ENCODE measurements around the gene TGM3.

Gene TGM3

DNA sequence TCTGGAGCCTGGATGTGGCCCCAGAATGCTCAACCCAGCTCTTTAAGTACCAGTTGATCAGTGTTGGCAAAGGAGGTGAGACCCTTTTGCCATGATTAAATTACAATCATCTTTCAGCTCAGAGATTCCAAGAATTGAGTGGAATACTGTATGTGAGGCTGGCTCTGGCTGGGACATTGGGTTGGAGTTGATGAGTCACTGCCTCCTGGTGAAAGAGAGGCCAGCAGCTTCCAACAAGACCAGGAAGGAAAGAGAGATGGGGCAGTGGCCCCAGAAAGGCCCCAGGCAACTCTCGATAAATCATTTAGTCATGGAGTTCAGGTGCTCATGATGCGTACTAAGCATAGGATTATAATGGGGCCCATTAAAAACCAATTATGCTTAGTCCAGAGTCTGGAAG is 87.0 kb downstream of the TGM3 start:
- no peaks in the 10 kb centered on the region for H3K79me1 ChIP-seq (ENCODE audit: low read length)
- no peak overlapping the region for H2BK5ac ChIP-seq (ENCODE audit: low read length)
- H2BK120ac ChIP-seq (ENCODE audit: low read depth, low read length), result no peak overlapping the region
- H3K18ac ChIP-seq (ENCODE audit: low read length), result no peak overlapping the region
- no peak overlapping the region for H3K9ac ChIP-seq (ENCODE audit: low read length)
- H4K5ac ChIP-seq (ENCODE audit: low read length), result no peak overlapping the region
- no peaks in the 10 kb centered on the region for H3K4me1 ChIP-seq (ENCODE audit: control insufficient read depth, low read depth, low read length)
- H3K27ac ChIP-seq (ENCODE audit: low read depth, low read length), result no peak overlapping the region
- H3K4me3 ChIP-seq (ENCODE audit: low read length), result no peak overlapping the region
- H3K36me3 ChIP-seq (ENCODE audit: control insufficient read depth, insufficient read depth, low read length), result no peaks in the 10 kb centered on the region
- no peak overlapping the region for H3K4me2 ChIP-seq (ENCODE audit: low read length)
- no peak overlapping the region for H2AK5ac ChIP-seq (ENCODE audit: low read length)
- no peak overlapping the region for H3K4ac ChIP-seq (ENCODE audit: low read depth, low read length)
- H3K23ac ChIP-seq (ENCODE audit: low read length), result no peak overlapping the region
- WGBS (ENCODE audit: extremely low coverage, insufficient coverage, low lambda C conversion rate), result no CpG with 5 or more reads among the region's 2 CpGs
- H4K8ac ChIP-seq (ENCODE audit: low read depth, low read length), result no peak overlapping the region
- H2BK15ac ChIP-seq (replicated peaks; ENCODE audit: low read depth), result no peak overlapping the region
- no peaks in the 10 kb centered on the region for H3K79me2 ChIP-seq (ENCODE audit: control insufficient read depth, insufficient read depth, low read length)
- no peak for DNase-seq
- H3K56ac ChIP-seq (ENCODE audit: low read length), result no peak overlapping the region
- no peaks in the 10 kb centered on the region for H3K27me3 ChIP-seq (ENCODE audit: insufficient read depth, low read length, poor library complexity)

DNA sequence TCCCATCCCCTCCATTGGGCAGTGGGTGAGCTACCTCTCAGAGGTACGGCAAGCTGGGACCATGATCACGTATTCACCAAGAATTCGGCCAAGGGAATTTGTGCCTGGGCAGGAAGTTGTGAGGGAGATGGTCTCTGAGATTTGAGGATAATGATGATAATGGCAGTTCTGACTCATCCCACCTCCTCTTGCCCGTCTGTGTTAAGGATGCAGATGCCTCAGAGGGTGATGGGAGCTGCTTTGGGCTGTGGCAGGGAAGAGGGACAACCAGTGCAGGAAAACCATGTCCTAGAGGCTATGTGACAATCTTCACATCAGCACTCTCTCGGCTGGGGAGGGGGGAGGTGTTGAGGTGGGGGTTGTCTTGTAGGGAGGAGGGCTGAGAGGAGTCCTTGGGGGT is 89.2 kb downstream of the TGM3 start:
- Histone ChIP-seq H3K79me2 (ENCODE audit: control insufficient read depth, insufficient read depth, low read length) (no peaks in the 10 kb centered on the region), H4K5ac (ENCODE audit: low read length) (no peak overlapping the region), H3K4me3 (ENCODE audit: low read length) (no peak overlapping the region), H3K79me1 (ENCODE audit: low read length) (no peaks in the 10 kb centered on the region), H4K8ac (ENCODE audit: low read depth, low read length) (no peak overlapping the region), H3K27ac (ENCODE audit: low read depth, low read length) (no peak overlapping the region), H3K9ac (ENCODE audit: low read length) (no peak overlapping the region), H3K36me3 (ENCODE audit: control insufficient read depth, insufficient read depth, low read length) (no peaks in the 10 kb centered on the region), H3K4me1 (ENCODE audit: control insufficient read depth, low read depth, low read length) (no peaks in the 10 kb centered on the region), H3K4ac (ENCODE audit: low read depth, low read length) (no peak overlapping the region), H2BK5ac (ENCODE audit: low read length) (no peak overlapping the region), H3K23ac (ENCODE audit: low read length) (no peak overlapping the region), H2BK120ac (ENCODE audit: low read depth, low read length) (no peak overlapping the region), H3K18ac (ENCODE audit: low read length) (no peak overlapping the region), H3K4me2 (ENCODE audit: low read length) (no peak overlapping the region), H2BK15ac (replicated peaks; ENCODE audit: low read depth) (no peak overlapping the region), H2AK5ac (ENCODE audit: low read length) (no peak overlapping the region), H3K56ac (ENCODE audit: low read length) (no peak overlapping the region), H3K27me3 (ENCODE audit: insufficient read depth, low read length, poor library complexity) (no peaks in the 10 kb centered on the region)
- WGBS (ENCODE audit: extremely low coverage, insufficient coverage, low lambda C conversion rate), result no CpG with 5 or more reads among the region's 5 CpGs
- DNase-seq, result peak; percentile 69

DNA sequence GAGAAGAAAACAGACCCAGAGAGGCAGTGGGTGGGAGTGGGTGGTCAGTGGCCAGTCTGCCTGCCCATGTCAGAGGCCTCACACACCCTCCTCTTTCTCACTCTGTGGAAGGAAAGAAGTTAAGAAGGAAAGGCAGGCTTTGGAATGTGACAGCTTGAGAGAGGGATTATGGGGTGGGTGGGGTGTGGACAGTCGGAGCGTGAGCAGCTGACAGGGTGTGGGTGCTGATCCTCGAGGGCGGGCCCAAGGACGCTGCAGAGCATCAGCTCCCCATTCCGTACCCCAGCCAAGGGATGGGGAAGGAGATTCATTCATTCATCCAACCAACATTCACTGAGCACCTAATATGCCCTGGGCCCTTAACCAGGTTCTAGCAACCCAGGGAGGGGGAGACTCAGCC is 89.7 kb downstream of the TGM3 start:
- no peaks in the 10 kb centered on the region for H3K4me1 ChIP-seq (ENCODE audit: control insufficient read depth, low read depth, low read length)
- no peak overlapping the region for H2BK5ac ChIP-seq (ENCODE audit: low read length)
- H3K79me1 ChIP-seq (ENCODE audit: low read length), result no peaks in the 10 kb centered on the region
- no peak overlapping the region for H3K27ac ChIP-seq (ENCODE audit: low read depth, low read length)
- no peak overlapping the region for H3K9ac ChIP-seq (ENCODE audit: low read length)
- H3K56ac ChIP-seq (ENCODE audit: low read length), result no peak overlapping the region
- no peak overlapping the region for H3K18ac ChIP-seq (ENCODE audit: low read length)
- H4K8ac ChIP-seq (ENCODE audit: low read depth, low read length), result no peak overlapping the region
- no peak overlapping the region for H3K4ac ChIP-seq (ENCODE audit: low read depth, low read length)
- no CpG with 5 or more reads among the region's 6 CpGs for WGBS (ENCODE audit: extremely low coverage, insufficient coverage, low lambda C conversion rate)
- no peak overlapping the region for H2AK5ac ChIP-seq (ENCODE audit: low read length)
- no peaks in the 10 kb centered on the region for H3K27me3 ChIP-seq (ENCODE audit: insufficient read depth, low read length, poor library complexity)
- H3K4me3 ChIP-seq (ENCODE audit: low read length), result no peak overlapping the region
- H3K23ac ChIP-seq (ENCODE audit: low read length), result no peak overlapping the region
- H2BK15ac ChIP-seq (replicated peaks; ENCODE audit: low read depth), result no peak overlapping the region
- no peaks in the 10 kb centered on the region for H3K79me2 ChIP-seq (ENCODE audit: control insufficient read depth, insufficient read depth, low read length)
- no peaks in the 10 kb centered on the region for H3K36me3 ChIP-seq (ENCODE audit: control insufficient read depth, insufficient read depth, low read length)
- no peak overlapping the region for H2BK120ac ChIP-seq (ENCODE audit: low read depth, low read length)
- no peak overlapping the region for H4K5ac ChIP-seq (ENCODE audit: low read length)
- peak; percentile 14 for DNase-seq
- no peak overlapping the region for H3K4me2 ChIP-seq (ENCODE audit: low read length)

DNA sequence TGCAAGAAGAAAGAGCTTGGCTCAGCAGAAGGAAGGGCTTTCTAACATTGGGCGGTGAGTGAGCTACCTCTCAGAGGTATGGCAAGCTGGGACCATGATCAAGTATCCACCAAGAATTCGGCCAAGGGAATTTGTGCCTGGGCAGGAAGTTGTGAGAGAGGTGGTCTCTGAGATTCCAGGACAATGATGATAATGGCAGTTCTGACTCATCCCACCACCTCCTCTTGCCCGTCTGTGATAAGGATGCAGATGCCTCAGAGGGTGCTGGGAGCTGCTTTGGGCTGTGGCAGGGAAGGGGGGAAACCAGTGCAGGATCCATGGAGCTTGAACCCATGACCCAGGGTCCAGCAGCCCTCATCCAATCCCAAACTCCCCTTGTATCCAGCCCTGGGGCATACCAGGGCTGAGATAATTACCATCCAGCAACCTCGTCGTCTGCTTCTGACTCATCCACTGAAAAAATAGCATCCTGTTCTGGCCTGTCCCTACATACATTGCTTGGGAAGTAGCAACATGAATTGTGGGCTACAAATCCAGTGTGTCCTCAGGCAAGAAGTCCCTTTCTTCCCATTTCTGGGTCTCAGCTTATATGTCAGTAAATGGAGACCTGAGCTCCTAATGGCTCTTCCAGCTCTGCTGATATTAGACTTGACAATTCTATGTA is 90.8 kb downstream of the TGM3 start:
- Histone ChIP-seq H2AK5ac (ENCODE audit: low read length) (no peak overlapping the region), H4K8ac (ENCODE audit: low read depth, low read length) (no peak overlapping the region), H3K79me1 (ENCODE audit: low read length) (no peaks in the 10 kb centered on the region), H3K56ac (ENCODE audit: low read length) (no peak overlapping the region), H4K5ac (ENCODE audit: low read length) (no peak overlapping the region), H3K23ac (ENCODE audit: low read length) (no peak overlapping the region), H2BK15ac (replicated peaks; ENCODE audit: low read depth) (no peak overlapping the region), H3K36me3 (ENCODE audit: control insufficient read depth, insufficient read depth, low read length) (no peaks in the 10 kb centered on the region), H3K4ac (ENCODE audit: low read depth, low read length) (no peak overlapping the region), H3K27me3 (ENCODE audit: insufficient read depth, low read length, poor library complexity) (no peaks in the 10 kb centered on the region), H3K4me3 (ENCODE audit: low read length) (no peak overlapping the region), H3K18ac (ENCODE audit: low read length) (no peak overlapping the region), H3K4me1 (ENCODE audit: control insufficient read depth, low read depth, low read length) (no peaks in the 10 kb centered on the region), H3K9ac (ENCODE audit: low read length) (no peak overlapping the region), H2BK5ac (ENCODE audit: low read length) (no peak overlapping the region), H3K79me2 (ENCODE audit: control insufficient read depth, insufficient read depth, low read length) (no peaks in the 10 kb centered on the region), H3K27ac (ENCODE audit: low read depth, low read length) (no peak overlapping the region), H3K4me2 (ENCODE audit: low read length) (no peak overlapping the region), H2BK120ac (ENCODE audit: low read depth, low read length) (no peak overlapping the region)
- WGBS (ENCODE audit: extremely low coverage, insufficient coverage, low lambda C conversion rate), result no CpG with 5 or more reads among the region's 5 CpGs
- peak; percentile 93 for DNase-seq

DNA sequence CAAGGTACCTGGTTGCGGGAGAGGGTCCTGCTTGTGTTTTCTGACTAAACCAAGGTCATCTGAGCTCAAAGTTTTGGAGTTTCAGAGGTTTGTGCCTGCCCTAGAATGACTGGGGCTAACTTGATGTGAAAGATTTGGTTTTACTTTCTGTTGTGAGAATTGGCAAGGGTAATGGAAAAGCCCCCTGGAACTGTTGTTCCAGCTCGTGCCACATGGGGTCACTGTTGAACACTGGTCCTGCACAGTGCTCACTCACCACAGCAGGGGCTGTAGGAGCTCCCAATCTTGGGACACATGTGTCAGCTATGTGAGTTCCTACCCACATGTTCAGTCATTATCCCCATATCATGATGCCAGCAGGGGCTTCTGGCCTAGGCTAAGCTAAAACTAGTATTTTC is 91.4 kb downstream of the TGM3 start:
- peak; percentile 74 for DNase-seq
- no CpG with 5 or more reads among the region's 2 CpGs for WGBS (ENCODE audit: extremely low coverage, insufficient coverage, low lambda C conversion rate)
- Histone ChIP-seq H4K5ac (ENCODE audit: low read length) (no peak overlapping the region), H3K27ac (ENCODE audit: low read depth, low read length) (no peak overlapping the region), H2BK5ac (ENCODE audit: low read length) (no peak overlapping the region), H3K4me3 (ENCODE audit: low read length) (no peak overlapping the region), H2BK120ac (ENCODE audit: low read depth, low read length) (no peak overlapping the region), H3K4me1 (ENCODE audit: control insufficient read depth, low read depth, low read length) (no peaks in the 10 kb centered on the region), H3K4me2 (ENCODE audit: low read length) (no peak overlapping the region), H4K8ac (ENCODE audit: low read depth, low read length) (no peak overlapping the region), H3K36me3 (ENCODE audit: control insufficient read depth, insufficient read depth, low read length) (no peaks in the 10 kb centered on the region), H3K18ac (ENCODE audit: low read length) (no peak overlapping the region), H3K27me3 (ENCODE audit: insufficient read depth, low read length, poor library complexity) (no peaks in the 10 kb centered on the region), H3K9ac (ENCODE audit: low read length) (no peak overlapping the region), H3K4ac (ENCODE audit: low read depth, low read length) (no peak overlapping the region), H3K79me2 (ENCODE audit: control insufficient read depth, insufficient read depth, low read length) (no peaks in the 10 kb centered on the region), H2AK5ac (ENCODE audit: low read length) (no peak overlapping the region), H3K56ac (ENCODE audit: low read length) (no peak overlapping the region), H3K79me1 (ENCODE audit: low read length) (no peaks in the 10 kb centered on the region), H3K23ac (ENCODE audit: low read length) (no peak overlapping the region), H2BK15ac (replicated peaks; ENCODE audit: low read depth) (no peak overlapping the region)

DNA sequence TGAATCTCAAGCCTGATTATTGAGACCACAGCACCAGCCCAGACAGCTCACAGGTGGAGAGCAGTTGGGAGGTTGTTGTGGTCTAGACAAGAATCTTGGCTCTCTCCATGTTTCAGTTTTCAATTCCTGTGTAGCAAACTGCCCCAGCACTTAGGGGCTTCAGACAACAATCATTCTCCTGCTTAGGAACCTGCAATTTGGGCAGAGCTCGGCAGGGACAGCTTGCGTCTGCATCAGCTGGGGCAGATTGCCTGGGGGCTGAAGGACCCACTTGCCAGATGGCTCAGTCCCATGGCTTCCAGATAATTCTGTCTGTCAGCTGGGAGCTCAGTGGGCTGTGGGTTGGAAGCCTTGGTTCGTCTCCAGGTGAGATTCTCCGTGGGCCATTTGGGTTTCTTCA is 91.8 kb downstream of the TGM3 start:
- WGBS (ENCODE audit: extremely low coverage, insufficient coverage, low lambda C conversion rate), result no CpG with 5 or more reads among the region's 4 CpGs
- H4K8ac ChIP-seq (ENCODE audit: low read depth, low read length), result no peak overlapping the region
- DNase-seq, result no peak
- H3K18ac ChIP-seq (ENCODE audit: low read length), result no peak overlapping the region
- H3K4me1 ChIP-seq (ENCODE audit: control insufficient read depth, low read depth, low read length), result no peaks in the 10 kb centered on the region
- no peaks in the 10 kb centered on the region for H3K27me3 ChIP-seq (ENCODE audit: insufficient read depth, low read length, poor library complexity)
- H3K79me2 ChIP-seq (ENCODE audit: control insufficient read depth, insufficient read depth, low read length), result no peaks in the 10 kb centered on the region
- H3K27ac ChIP-seq (ENCODE audit: low read depth, low read length), result no peak overlapping the region
- H3K36me3 ChIP-seq (ENCODE audit: control insufficient read depth, insufficient read depth, low read length), result no peaks in the 10 kb centered on the region
- H2BK15ac ChIP-seq (replicated peaks; ENCODE audit: low read depth), result no peak overlapping the region
- H3K4ac ChIP-seq (ENCODE audit: low read depth, low read length), result no peak overlapping the region
- H2BK120ac ChIP-seq (ENCODE audit: low read depth, low read length), result no peak overlapping the region
- no peak overlapping the region for H2BK5ac ChIP-seq (ENCODE audit: low read length)
- H4K5ac ChIP-seq (ENCODE audit: low read length), result no peak overlapping the region
- H2AK5ac ChIP-seq (ENCODE audit: low read length), result no peak overlapping the region
- H3K4me2 ChIP-seq (ENCODE audit: low read length), result no peak overlapping the region
- no peak overlapping the region for H3K23ac ChIP-seq (ENCODE audit: low read length)
- H3K56ac ChIP-seq (ENCODE audit: low read length), result no peak overlapping the region
- H3K79me1 ChIP-seq (ENCODE audit: low read length), result no peaks in the 10 kb centered on the region
- no peak overlapping the region for H3K9ac ChIP-seq (ENCODE audit: low read length)
- no peak overlapping the region for H3K4me3 ChIP-seq (ENCODE audit: low read length)
